NT2/D1 (cell line): Measurements from ENCODE around the gene ELP5.

Experiments used
- SUZ12 ChIP-seq: IDR thresholded peaks from 2 replicates; pipeline ENCODE4 v1.6.1; 2011; ENCODE audit not compliant: insufficient read length, insufficient read depth; ENCODE audit errors: extremely low read depth
- YY1 ChIP-seq: IDR thresholded peaks from 2 replicates; pipeline ENCODE4 v1.6.1; 2011; ENCODE audit not compliant: insufficient read length, insufficient read depth
- ZNF274 ChIP-seq: IDR thresholded peaks from 2 replicates; pipeline ENCODE4 v1.6.1; 2011; ENCODE audit warnings: mild to moderate bottlenecking, low read depth, low read length

- TF ChIP-seq YY1 = no peak
- no peak for TF ChIP-seq ZNF274
- no peak for TF ChIP-seq SUZ12
Observed at GRCh38 chr17:7204336-7204735, 47.7 kb upstream of the ELP5 start.
